Measurements from ENCODE around the gene CRYBG3.
A peak's percentile ranks its signal among the peaks of the same experiment; 100 is the strongest.

GRCh38 chr3:97954228-97954827, 132.5 kb downstream of the CRYBG3 start:
- TF ChIP-seq, protein P1, sequence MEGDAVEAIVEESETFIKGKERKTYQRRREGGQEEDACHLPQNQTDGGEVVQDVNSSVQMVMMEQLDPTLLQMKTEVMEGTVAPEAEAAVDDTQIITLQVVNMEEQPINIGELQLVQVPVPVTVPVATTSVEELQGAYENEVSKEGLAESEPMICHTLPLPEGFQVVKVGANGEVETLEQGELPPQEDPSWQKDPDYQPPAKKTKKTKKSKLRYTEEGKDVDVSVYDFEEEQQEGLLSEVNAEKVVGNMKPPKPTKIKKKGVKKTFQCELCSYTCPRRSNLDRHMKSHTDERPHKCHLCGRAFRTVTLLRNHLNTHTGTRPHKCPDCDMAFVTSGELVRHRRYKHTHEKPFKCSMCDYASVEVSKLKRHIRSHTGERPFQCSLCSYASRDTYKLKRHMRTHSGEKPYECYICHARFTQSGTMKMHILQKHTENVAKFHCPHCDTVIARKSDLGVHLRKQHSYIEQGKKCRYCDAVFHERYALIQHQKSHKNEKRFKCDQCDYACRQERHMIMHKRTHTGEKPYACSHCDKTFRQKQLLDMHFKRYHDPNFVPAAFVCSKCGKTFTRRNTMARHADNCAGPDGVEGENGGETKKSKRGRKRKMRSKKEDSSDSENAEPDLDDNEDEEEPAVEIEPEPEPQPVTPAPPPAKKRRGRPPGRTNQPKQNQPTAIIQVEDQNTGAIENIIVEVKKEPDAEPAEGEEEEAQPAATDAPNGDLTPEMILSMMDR (CRISPR knock-in tag; IDR thresholded peaks at IDR 0.05), result peak; percentile 24
- TF ChIP-seq NFIC (IDR thresholded peaks at IDR 0.05; ENCODE audit: low read length) (no peak), MAFK (conservative IDR thresholded peaks at IDR 0.05 in 1 of 2, IDR thresholded peaks at IDR 0.05 in 1 of 2; ENCODE audit: low read length in 2 of 2) (no peak), HNRNPK (IDR thresholded peaks at IDR 0.05; ENCODE audit: low read depth, low read length, poor library complexity, severe bottlenecking) (no peak), HDAC2 (CRISPR knock-in tag; IDR thresholded peaks at IDR 0.05) (no peak), ZNF512B (CRISPR knock-in tag; IDR thresholded peaks at IDR 0.05; ENCODE audit: borderline replicate concordance) (no peak)
